K562 (cell line): ENCODE data around the gene DOCK4. TPM values are rescaled to one million over a fixed set of nuclear protein-coding genes. Genes with fewer than 3 reads are reported as not detected.

Source experiments
- ATAC-seq: fragments of 200-7000 bp; cut with Tn5 transposase; 3 replicates; pipeline ENCODE4 v1.9.1; 2020; ENCODE audit warnings: moderate library complexity
- BruUV-seq: library from RNA; stranded (reverse); fragments of 400-500 nt; replicated peaks from 2 replicates; lab custom pipeline; 2021; lab: Mats Ljungman, UMichigan
- CTCF ChIA-PET: fragments of 300-600 bp; formaldehyde crosslinking; extraction: SDS; loops from one replicate; lab custom pipeline; 2021; ENCODE audit warnings: low intra/inter-chr PET ratio; lab: Yijun Ruan, JAX
- POLR2A ChIA-PET: fragments of 300-600, 350-650 bp; sonication (Branson Sonifier 250); formaldehyde crosslinking; extraction: SDS; loops from one replicate; lab custom pipeline; 2021; ENCODE audit warnings: antibody characterized with exemption, inconsistent platforms; lab: Yijun Ruan, JAX
- DNase-seq, 4 experiments: peaks; one replicate each; pipeline versions ENCODE4 v3.0.0 to v3.0.0-alpha.2; 2011 to 2018; ENCODE audit warnings: low spot score in 3 of 4, mixed read lengths in 3 of 4; ENCODE audit errors: extremely low read depth in 1 of 4
- FAIRE-seq: peaks from 2 replicates; lab custom pipeline; 2011; peaks lifted over from hg19 to GRCh38; lab: Jason Lieb, UNC
- H2AFZ ChIP-seq: 2 replicates; pipeline ENCODE4 v1.6.0; 2011; ENCODE audit warnings: low read depth, low read length, control low read depth, inconsistent platforms
- H3K27ac ChIP-seq: fragments of 200-600 bp; 3 replicates; pipeline ENCODE4 v1.8.0; 2011; ENCODE audit warnings: low read depth, mild to moderate bottlenecking, control low read depth, inconsistent platforms, low read length, moderate library complexity, mixed read lengths; ENCODE audit errors: extremely low read depth
- H3K27me3 ChIP-seq, 2 experiments: fragments of 300-600 bp in 1 of 2; 2 replicates in 1 of 2; 3 replicates in 1 of 2; pipeline versions ENCODE4 v1.6.0 to v1.8.0; 2011; ENCODE audit warnings: inconsistent platforms in 2 of 2, low read length in 2 of 2, mild to moderate bottlenecking in 1 of 2, mixed read lengths in 1 of 2, moderate library complexity in 1 of 2; ENCODE audit not compliant: control insufficient read depth in 2 of 2, insufficient read depth in 2 of 2
- H3K36me3 ChIP-seq: fragments of 300-600 bp; 3 replicates; pipeline ENCODE4 v1.8.0; 2011; ENCODE audit warnings: mild to moderate bottlenecking, low read length, inconsistent platforms; ENCODE audit not compliant: control insufficient read depth, insufficient read depth
- H3K4me1 ChIP-seq, 2 experiments: fragments of 200-600 bp in 1 of 2; replicated peaks in 1 of 2; 2 replicates in 1 of 2; 3 replicates in 1 of 2; pipeline versions ENCODE4 v1.5.1 to v1.8.0; 2011; ENCODE audit warnings: inconsistent platforms in 2 of 2, low read length in 2 of 2, mild to moderate bottlenecking in 1 of 2, mixed read lengths in 1 of 2, moderate library complexity in 1 of 2; ENCODE audit not compliant: control insufficient read depth in 2 of 2, insufficient read depth in 2 of 2
- H3K4me2 ChIP-seq: 2 replicates; pipeline ENCODE4 v1.6.1; 2011; ENCODE audit warnings: low read length, control low read depth, inconsistent platforms, mixed read lengths; ENCODE audit not compliant: insufficient read depth
- H3K4me3 ChIP-seq: fragments of 200-600 bp; sonication (generic), shearing (Covaris generic); 2 replicates; pipeline ENCODE4 v1.5.1; 2016; ENCODE audit warnings: control low read depth, inconsistent platforms
- H3K79me2 ChIP-seq: fragments of 200-600 bp; 3 replicates; pipeline ENCODE4 v1.8.0; 2011; ENCODE audit warnings: low read length, inconsistent platforms; ENCODE audit not compliant: control insufficient read depth, insufficient read depth
- H3K9ac ChIP-seq, 2 experiments: 2 replicates each; pipeline versions ENCODE4 v1.6.0 to v1.6.1; 2011; ENCODE audit warnings: low read depth in 2 of 2, low read length in 2 of 2, control low read depth in 1 of 2, inconsistent platforms in 1 of 2, mild to moderate bottlenecking in 1 of 2, mixed read lengths in 1 of 2; ENCODE audit not compliant: insufficient read depth in 1 of 2
- H3K9me1 ChIP-seq: one replicate; pipeline ENCODE4 v1.6.0; 2011; ENCODE audit warnings: inconsistent platforms, mild to moderate bottlenecking, low read length, moderate library complexity; ENCODE audit not compliant: control insufficient read depth, insufficient read depth
- H3K9me3 ChIP-seq: replicated peaks from 2 replicates; pipeline ENCODE4 v1.5.1; 2011; ENCODE audit warnings: low read depth, low read length, inconsistent platforms; ENCODE audit not compliant: control insufficient read depth, insufficient read depth
- H4K20me1 ChIP-seq: replicated peaks from 2 replicates; pipeline ENCODE4 v1.6.1; 2011; ENCODE audit warnings: low read length, inconsistent platforms, mixed read lengths; ENCODE audit not compliant: control insufficient read depth, insufficient read depth
- BRF1 ChIP-seq: IDR thresholded peaks from 3 replicates; pipeline ENCODE4 v1.6.1; 2011; ENCODE audit warnings: borderline replicate concordance, mild to moderate bottlenecking; ENCODE audit not compliant: insufficient read length; ENCODE audit errors: extremely low read depth
- CHD4 ChIP-seq: fragments of 200-600 bp; sonication (generic); IDR thresholded peaks from 3 replicates; pipeline ENCODE4 v1.6.1; 2012; ENCODE audit warnings: low read depth, mild to moderate bottlenecking, mixed read lengths, low read length, inconsistent platforms; ENCODE audit not compliant: insufficient read depth, insufficient replicate concordance, poor library complexity, severe bottlenecking
- FOSL1 ChIP-seq: fragments of 200-800 bp; sonication (Bioruptor generic); conservative IDR thresholded peaks from 2 replicates; pipeline ENCODE4 v1.6.1; 2016; ENCODE audit warnings: missing genetic modification characterization, missing compliant biosample characterization
- MED1 ChIP-seq: sonication (generic); formaldehyde crosslinking; IDR thresholded peaks from 2 replicates; pipeline ENCODE4 v1.8.1; 2023; ENCODE audit warnings: missing genetic modification reagents, borderline replicate concordance
- NFE2L1 ChIP-seq: fragments of 450-650 bp; IDR thresholded peaks from 2 replicates; pipeline ENCODE4 v1.6.1; 2016; ENCODE audit warnings: missing genetic modification characterization, low read depth, mild to moderate bottlenecking, missing compliant biosample characterization, moderate library complexity, borderline replicate concordance
- SRF ChIP-seq, 2 experiments: fragments of 250-450, 450-650 bp in 1 of 2; sonication (Bioruptor Pico) in 1 of 2; sonication (generic) in 1 of 2; formaldehyde crosslinking; IDR thresholded peaks; 2 replicates each; pipeline versions ENCODE4 v1.5.0 to v1.5.1; 2020 to 2022; ENCODE audit warnings: mild to moderate bottlenecking in 1 of 2, missing genetic modification reagents in 1 of 2
- WGBS: fragments of 100-300 bp; shearing (Covaris generic); methylation state at CpG from one replicate; pipeline ENCODE4 v1.1.6; 2016; ENCODE audit warnings: low coverage, mixed read lengths; ENCODE audit not compliant: insufficient coverage; ENCODE audit errors: missing lambda C conversion rate; 5-methylcytosine and 5-hydroxymethylcytosine counted together
- in situ Hi-C: fragments of 300-500 bp; cut with MboI; formaldehyde crosslinking; loops from 4 replicates; pipeline ENCODE4 v1.15.0; 2018; ENCODE audit warnings: inconsistent platforms, mixed read lengths
- intact Hi-C: fragments of 100-400 bp; cut with micrococcal nuclease; formaldehyde crosslinking; loops from 2 replicates; pipeline ENCODE4 v1.14.2; 2022
- polyA plus RNA-seq, 8 experiments: library from polyadenylated mRNA; depleted of rRNA in 4 of 8; stranded (reverse) in 5 of 8; unstranded in 3 of 8; fragments of >200 nt; fragmentation: Nextera tagmentation in 2 of 8; fragmentation: Illumina TruSeq in 1 of 8; extraction: Ambion mirVana in 2 of 8; extraction: Trizol in 1 of 8; gene quantifications; 2 replicates each; pipeline versions ENCODE4 v1.2.1 to v1.2.3, GENCODE V29; 2011 to 2014; ENCODE audit warnings: inconsistent platforms in 1 of 8, missing spikeins in 1 of 8
- total RNA-seq, 7 experiments: library from RNA; depleted of rRNA in 6 of 7; stranded (reverse); fragments of >200 nt in 6 of 7; fragmentation: Illumina TruSeq in 2 of 7; extraction: Trizol in 2 of 7; gene quantifications; 2 replicates each; pipeline versions ENCODE4 v1.2.1 to v1.2.3, GENCODE V29; 2011 to 2021; ENCODE audit warnings: low replicate concordance in 1 of 7
- TF ChIP-seq, protein P1 (sequence below), 2 experiments: fragments of 450-650 bp; conservative IDR thresholded peaks; 2 replicates each; pipeline ENCODE4 v1.6.1; 2017; ENCODE audit warnings: mild to moderate bottlenecking in 2 of 2, moderate library complexity in 2 of 2
- TF ChIP-seq, protein P2 (sequence below), 2 experiments: fragments of 450-650 bp in 1 of 2; sonication (generic) in 1 of 2; formaldehyde crosslinking; conservative IDR thresholded peaks; 2 replicates each; pipeline versions ENCODE4 v1.4.0 to v1.8.1; 2020 to 2022; ENCODE audit warnings: mild to moderate bottlenecking in 1 of 2, missing genetic modification reagents in 1 of 2

DOCK4 gene
- total and polyA plus RNA-seq, 9 of the 15 experiments (the other 6 are each of a cell fraction or from before 2014, with no cell fraction given): 0.42 to 5.7 (median 2.3) TPM

DNA sequence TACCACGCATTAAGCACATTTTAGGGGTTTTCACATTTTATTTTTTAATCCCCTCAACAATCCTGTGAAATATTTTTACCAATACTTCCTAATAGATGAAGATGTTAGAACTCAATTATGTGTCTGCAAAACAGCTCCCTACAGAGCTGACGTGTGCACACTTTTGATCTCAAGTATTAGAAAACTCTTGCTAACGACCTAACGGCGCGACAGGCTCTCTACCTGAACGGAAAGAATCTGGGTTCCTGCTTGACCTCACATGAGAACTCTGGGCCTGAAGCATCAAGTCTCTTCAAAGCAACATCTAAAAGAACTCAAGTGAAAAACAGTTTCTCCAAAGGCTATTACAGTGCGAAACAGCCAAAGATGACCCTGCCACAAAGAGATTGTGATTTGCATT, 113.9 kb downstream of the DOCK4 start:
- FAIRE-seq (no peak), ATAC-seq (no peak), DNase-seq (no peak)
- H3K79me2 ChIP-seq: no peaks in the 10 kb centered on the region
- no peaks in the 10 kb centered on the region for H3K9me3 ChIP-seq
- no peaks in the 10 kb centered on the region for H3K4me1 ChIP-seq
- H3K27ac ChIP-seq: no peak overlapping the region
- no peak overlapping the region for H3K4me3 ChIP-seq
- TF ChIP-seq SRF (CRISPR knock-in tag; IDR thresholded peaks at IDR 0.05) (no peak), CHD4 (no peak), FOSL1 (tag) (no peak), NFE2L1 (tag) (no peak), BRF1 (no peak), MED1 (CRISPR knock-in tag) (no peak)
- TF ChIP-seq, protein P1, sequence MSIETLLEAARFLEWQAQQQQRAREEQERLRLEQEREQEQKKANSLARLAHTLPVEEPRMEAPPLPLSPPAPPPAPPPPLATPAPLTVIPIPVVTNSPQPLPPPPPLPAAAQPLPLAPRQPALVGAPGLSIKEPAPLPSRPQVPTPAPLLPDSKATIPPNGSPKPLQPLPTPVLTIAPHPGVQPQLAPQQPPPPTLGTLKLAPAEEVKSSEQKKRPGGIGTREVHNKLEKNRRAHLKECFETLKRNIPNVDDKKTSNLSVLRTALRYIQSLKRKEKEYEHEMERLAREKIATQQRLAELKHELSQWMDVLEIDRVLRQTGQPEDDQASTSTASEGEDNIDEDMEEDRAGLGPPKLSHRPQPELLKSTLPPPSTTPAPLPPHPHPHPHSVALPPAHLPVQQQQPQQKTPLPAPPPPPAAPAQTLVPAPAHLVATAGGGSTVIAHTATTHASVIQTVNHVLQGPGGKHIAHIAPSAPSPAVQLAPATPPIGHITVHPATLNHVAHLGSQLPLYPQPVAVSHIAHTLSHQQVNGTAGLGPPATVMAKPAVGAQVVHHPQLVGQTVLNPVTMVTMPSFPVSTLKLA (conservative IDR thresholded peaks at IDR 0.05): no peak
- TF ChIP-seq, protein P2, sequence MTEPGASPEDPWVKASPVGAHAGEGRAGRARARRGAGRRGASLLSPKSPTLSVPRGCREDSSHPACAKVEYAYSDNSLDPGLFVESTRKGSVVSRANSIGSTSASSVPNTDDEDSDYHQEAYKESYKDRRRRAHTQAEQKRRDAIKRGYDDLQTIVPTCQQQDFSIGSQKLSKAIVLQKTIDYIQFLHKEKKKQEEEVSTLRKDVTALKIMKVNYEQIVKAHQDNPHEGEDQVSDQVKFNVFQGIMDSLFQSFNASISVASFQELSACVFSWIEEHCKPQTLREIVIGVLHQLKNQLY (CRISPR knock-in tag; conservative IDR thresholded peaks at IDR 0.05): no peak
- WGBS: 1% methylated on average over 8 of the region's 8 CpGs
- ChIA-PET POLR2A (no interaction called here), CTCF (no interaction called here)
- in situ Hi-C loops: no loop called here
- H3K9me1 ChIP-seq: no peaks in the 10 kb centered on the region
- no peak overlapping the region for H3K9ac ChIP-seq
- BruUV-seq: no TSS peak
- no peaks in the 10 kb centered on the region; a peak in 1 of 5 replicates for H3K27me3 ChIP-seq
- no peaks in the 10 kb centered on the region for H3K36me3 ChIP-seq
- intact Hi-C loops: no loop called here
- no peaks in the 10 kb centered on the region for H4K20me1 ChIP-seq
- no peak overlapping the region for H2AFZ ChIP-seq
- no peak overlapping the region for H3K4me2 ChIP-seq
